HepG2 (cell line): Measurements from ENCODE around the gene SPRED2. TPM values are rescaled to one million over a fixed set of nuclear protein-coding genes. Genes with fewer than 3 reads are reported as not detected.

Experiments used
- EP300 ChIP-seq, 3 experiments: sonication (generic) in 1 of 3; formaldehyde crosslinking in 1 of 3; IDR thresholded peaks; 2 replicates each; pipeline versions ENCODE4 v1.5.1 to v1.6.1; 2011 to 2020; ENCODE audit warnings: low read depth in 2 of 3, low read length in 2 of 3, borderline replicate concordance in 1 of 3, improper control_type of control experiment in 1 of 3, mild to moderate bottlenecking in 1 of 3, missing genetic modification reagents in 1 of 3, moderate library complexity in 1 of 3
- ETV5 ChIP-seq: IDR thresholded peaks from 2 replicates; pipeline ENCODE4 v1.6.1; 2018; ENCODE audit warnings: missing biosample characterization, missing genetic modification reagents, inconsistent platforms, borderline replicate concordance
- MAFK ChIP-seq, 2 experiments: IDR thresholded peaks in 1 of 2; conservative IDR thresholded peaks in 1 of 2; 2 replicates each; pipeline ENCODE4 v1.6.1; 2011; ENCODE audit warnings: improper control_type of control experiment in 2 of 2, low read length in 2 of 2
- REL ChIP-seq: sonication (generic); formaldehyde crosslinking; conservative IDR thresholded peaks from 2 replicates; pipeline ENCODE4 v1.8.0; 2022; ENCODE audit warnings: mild to moderate bottlenecking, missing genetic modification reagents, moderate library complexity
- SOX5 ChIP-seq: IDR thresholded peaks from 2 replicates; pipeline ENCODE4 v1.6.1; 2016; ENCODE audit warnings: borderline replicate concordance
- TEAD2 ChIP-seq: sonication (generic); formaldehyde crosslinking; IDR thresholded peaks from 2 replicates; pipeline ENCODE4 v1.9.0; 2021; ENCODE audit warnings: missing genetic modification reagents
- ZBTB7B ChIP-seq: sonication (generic); formaldehyde crosslinking; IDR thresholded peaks from 2 replicates; pipeline ENCODE4 v1.4.0; 2020; ENCODE audit warnings: missing genetic modification reagents
- ZMAT3 ChIP-seq: sonication (generic); formaldehyde crosslinking; conservative IDR thresholded peaks from 2 replicates; pipeline ENCODE4 v1.7.0; 2021; ENCODE audit warnings: missing genetic modification reagents
- ZNF234 ChIP-seq: sonication (generic); formaldehyde crosslinking; conservative IDR thresholded peaks from 2 replicates; pipeline ENCODE4 v1.5.1; 2020; ENCODE audit warnings: mild to moderate bottlenecking, missing genetic modification reagents
- ZNF337 ChIP-seq: sonication (generic); formaldehyde crosslinking; IDR thresholded peaks from 2 replicates; pipeline ENCODE4 v1.5.1; 2020; ENCODE audit warnings: missing genetic modification reagents, low read depth, mild to moderate bottlenecking, borderline replicate concordance
- ZNF446 ChIP-seq: sonication (generic); formaldehyde crosslinking; IDR thresholded peaks from 2 replicates; pipeline ENCODE4 v1.5.0; 2020; ENCODE audit warnings: mild to moderate bottlenecking, missing genetic modification reagents
- ZNF891 ChIP-seq: sonication (generic); formaldehyde crosslinking; IDR thresholded peaks from 2 replicates; pipeline ENCODE4 v1.5.0; 2020; ENCODE audit warnings: mild to moderate bottlenecking, missing genetic modification reagents
- polyA plus RNA-seq, 8 experiments: library from polyadenylated mRNA; depleted of rRNA in 3 of 8; stranded (reverse) in 7 of 8; unstranded in 1 of 8; fragments of >200 nt; fragmentation: Illumina TruSeq in 4 of 8; extraction: Trizol in 4 of 8; gene quantifications; 2 replicates each; pipeline versions ENCODE4 v1.2.1 to v1.2.3, GENCODE V29; 2011 to 2016; ENCODE audit warnings: low read depth in 4 of 8, missing spikeins in 1 of 8, mixed read lengths in 1 of 8; ENCODE audit not compliant: insufficient read depth in 1 of 8
- total RNA-seq, 5 experiments: library from RNA; depleted of rRNA; stranded (reverse); fragments of >200 nt; fragmentation: Illumina TruSeq; extraction: Trizol; gene quantifications; 2 replicates each; pipeline ENCODE4 v1.2.3, GENCODE V29; 2016; ENCODE audit warnings: low read depth in 1 of 5
- TF ChIP-seq, protein P1 (sequence below): sonication (generic); formaldehyde crosslinking; IDR thresholded peaks from 2 replicates; pipeline ENCODE4 v1.4.0; 2020; ENCODE audit warnings: missing genetic modification reagents; ENCODE audit errors: not compliant biosample characterization
- TF ChIP-seq, protein P2 (sequence below): sonication (generic); formaldehyde crosslinking; conservative IDR thresholded peaks from 2 replicates; pipeline ENCODE4 v1.5.0; 2020; ENCODE audit warnings: missing genetic modification reagents
- TF ChIP-seq, protein P3 (sequence below): IDR thresholded peaks from 2 replicates; pipeline ENCODE4 v1.4.0; 2020; ENCODE audit warnings: mild to moderate bottlenecking, missing genetic modification reagents
- TF ChIP-seq, protein P4 (sequence below): sonication (generic); formaldehyde crosslinking; IDR thresholded peaks from 2 replicates; pipeline ENCODE4 v1.4.0; 2020; ENCODE audit warnings: missing genetic modification reagents

Gene SPRED2
- total and polyA plus RNA-seq, 2 of the 13 experiments (the other 11 are each of a cell fraction or from before 2014, with no cell fraction given): 13.0 to 37.0 TPM

DNA sequence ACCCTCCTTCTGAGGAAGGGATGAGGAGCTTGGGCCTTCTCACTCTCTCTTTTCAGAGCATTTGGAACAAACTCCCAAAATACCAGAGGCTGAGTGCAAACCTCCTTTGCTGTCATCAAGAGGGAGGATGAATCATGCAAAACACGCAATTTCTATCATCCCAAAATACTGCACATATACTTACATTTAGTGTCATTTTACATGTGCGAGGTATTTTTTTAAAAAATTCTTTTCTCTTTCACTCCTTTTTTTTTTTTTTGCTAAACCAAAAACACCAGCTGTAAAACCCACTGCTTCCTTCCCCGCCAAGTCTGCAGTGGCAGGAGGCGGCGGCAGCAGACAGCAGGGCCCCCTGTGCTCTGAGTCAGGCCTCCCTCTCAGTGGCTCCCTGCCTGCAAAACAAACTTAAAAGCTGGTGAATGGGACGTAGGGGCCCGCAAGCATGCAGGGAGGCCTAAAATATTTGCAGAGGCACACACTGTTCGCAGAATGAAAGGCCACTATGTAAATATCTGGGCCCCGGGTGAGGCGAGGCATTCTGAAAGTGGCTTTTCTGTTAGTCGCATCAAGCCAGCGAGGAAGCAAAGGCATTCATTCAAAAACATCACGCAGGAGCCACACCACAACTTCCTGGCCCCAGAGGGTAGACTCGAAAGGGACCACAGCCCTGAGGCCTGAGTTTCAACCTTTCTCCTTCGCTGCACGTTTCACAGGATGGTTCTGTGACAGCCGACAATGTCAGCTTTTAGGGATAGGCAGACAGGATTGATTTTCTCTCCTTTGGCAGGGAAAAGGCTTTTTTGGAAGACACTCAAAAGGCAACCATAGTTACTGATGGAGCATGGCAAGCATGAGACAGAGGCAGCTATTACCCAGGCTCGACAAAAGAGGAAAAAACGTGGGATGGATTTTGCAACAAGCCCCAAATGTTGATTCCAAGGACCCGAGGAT is 131.4 kb downstream of the SPRED2 start (continued):
- 0 out of 2 replicates have a peak, but pooled peaks have one; percentile 30 for TF ChIP-seq ZNF891 (CRISPR knock-in tag)
- no peak for TF ChIP-seq ZMAT3 (CRISPR knock-in tag)
- TF ChIP-seq, protein P1, sequence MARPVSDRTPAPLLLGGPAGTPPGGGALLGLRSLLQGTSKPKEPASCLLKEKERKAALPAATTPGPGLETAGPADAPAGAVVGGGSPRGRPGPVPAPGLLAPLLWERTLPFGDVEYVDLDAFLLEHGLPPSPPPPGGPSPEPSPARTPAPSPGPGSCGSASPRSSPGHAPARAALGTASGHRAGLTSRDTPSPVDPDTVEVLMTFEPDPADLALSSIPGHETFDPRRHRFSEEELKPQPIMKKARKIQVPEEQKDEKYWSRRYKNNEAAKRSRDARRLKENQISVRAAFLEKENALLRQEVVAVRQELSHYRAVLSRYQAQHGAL (CRISPR knock-in tag): no peak
- peak; percentile 58; the same call in 1 of the 2 replicates for TF ChIP-seq ZNF446
- TF ChIP-seq ETV5 (CRISPR knock-in tag): peak; percentile 75
- TF ChIP-seq ZBTB7B: peak; percentile 94
- no peak for TF ChIP-seq ZNF234
- TF ChIP-seq MAFK (conservative IDR thresholded peaks at IDR 0.05 in 1 of 2, IDR thresholded peaks at IDR 0.05 in 1 of 2; ENCODE audit: low read length in 2 of 2): no peak
- peak; percentile 50 to 93; a peak in 2 of 4 replicates for TF ChIP-seq EP300 (IDR thresholded peaks at IDR 0.05; ENCODE audit: low read depth in 2 of 2, low read length in 2 of 2)
- peak; percentile 77 for TF ChIP-seq EP300 (CRISPR knock-in tag; IDR thresholded peaks at IDR 0.05; ENCODE audit: borderline replicate concordance)
- TF ChIP-seq, protein P2, sequence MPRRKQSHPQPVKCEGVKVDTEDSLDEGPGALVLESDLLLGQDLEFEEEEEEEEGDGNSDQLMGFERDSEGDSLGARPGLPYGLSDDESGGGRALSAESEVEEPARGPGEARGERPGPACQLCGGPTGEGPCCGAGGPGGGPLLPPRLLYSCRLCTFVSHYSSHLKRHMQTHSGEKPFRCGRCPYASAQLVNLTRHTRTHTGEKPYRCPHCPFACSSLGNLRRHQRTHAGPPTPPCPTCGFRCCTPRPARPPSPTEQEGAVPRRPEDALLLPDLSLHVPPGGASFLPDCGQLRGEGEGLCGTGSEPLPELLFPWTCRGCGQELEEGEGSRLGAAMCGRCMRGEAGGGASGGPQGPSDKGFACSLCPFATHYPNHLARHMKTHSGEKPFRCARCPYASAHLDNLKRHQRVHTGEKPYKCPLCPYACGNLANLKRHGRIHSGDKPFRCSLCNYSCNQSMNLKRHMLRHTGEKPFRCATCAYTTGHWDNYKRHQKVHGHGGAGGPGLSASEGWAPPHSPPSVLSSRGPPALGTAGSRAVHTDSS (CRISPR knock-in tag): no peak
- TF ChIP-seq, protein P3, sequence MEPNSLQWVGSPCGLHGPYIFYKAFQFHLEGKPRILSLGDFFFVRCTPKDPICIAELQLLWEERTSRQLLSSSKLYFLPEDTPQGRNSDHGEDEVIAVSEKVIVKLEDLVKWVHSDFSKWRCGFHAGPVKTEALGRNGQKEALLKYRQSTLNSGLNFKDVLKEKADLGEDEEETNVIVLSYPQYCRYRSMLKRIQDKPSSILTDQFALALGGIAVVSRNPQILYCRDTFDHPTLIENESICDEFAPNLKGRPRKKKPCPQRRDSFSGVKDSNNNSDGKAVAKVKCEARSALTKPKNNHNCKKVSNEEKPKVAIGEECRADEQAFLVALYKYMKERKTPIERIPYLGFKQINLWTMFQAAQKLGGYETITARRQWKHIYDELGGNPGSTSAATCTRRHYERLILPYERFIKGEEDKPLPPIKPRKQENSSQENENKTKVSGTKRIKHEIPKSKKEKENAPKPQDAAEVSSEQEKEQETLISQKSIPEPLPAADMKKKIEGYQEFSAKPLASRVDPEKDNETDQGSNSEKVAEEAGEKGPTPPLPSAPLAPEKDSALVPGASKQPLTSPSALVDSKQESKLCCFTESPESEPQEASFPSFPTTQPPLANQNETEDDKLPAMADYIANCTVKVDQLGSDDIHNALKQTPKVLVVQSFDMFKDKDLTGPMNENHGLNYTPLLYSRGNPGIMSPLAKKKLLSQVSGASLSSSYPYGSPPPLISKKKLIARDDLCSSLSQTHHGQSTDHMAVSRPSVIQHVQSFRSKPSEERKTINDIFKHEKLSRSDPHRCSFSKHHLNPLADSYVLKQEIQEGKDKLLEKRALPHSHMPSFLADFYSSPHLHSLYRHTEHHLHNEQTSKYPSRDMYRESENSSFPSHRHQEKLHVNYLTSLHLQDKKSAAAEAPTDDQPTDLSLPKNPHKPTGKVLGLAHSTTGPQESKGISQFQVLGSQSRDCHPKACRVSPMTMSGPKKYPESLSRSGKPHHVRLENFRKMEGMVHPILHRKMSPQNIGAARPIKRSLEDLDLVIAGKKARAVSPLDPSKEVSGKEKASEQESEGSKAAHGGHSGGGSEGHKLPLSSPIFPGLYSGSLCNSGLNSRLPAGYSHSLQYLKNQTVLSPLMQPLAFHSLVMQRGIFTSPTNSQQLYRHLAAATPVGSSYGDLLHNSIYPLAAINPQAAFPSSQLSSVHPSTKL (CRISPR knock-in tag): peak; percentile 95
- TF ChIP-seq TEAD2 (CRISPR knock-in tag): no peak
- peak; percentile 85 for TF ChIP-seq SOX5 (CRISPR knock-in tag)
- no peak for TF ChIP-seq REL (CRISPR knock-in tag)
- no peak for TF ChIP-seq ZNF337 (CRISPR knock-in tag)
- TF ChIP-seq, protein P4, sequence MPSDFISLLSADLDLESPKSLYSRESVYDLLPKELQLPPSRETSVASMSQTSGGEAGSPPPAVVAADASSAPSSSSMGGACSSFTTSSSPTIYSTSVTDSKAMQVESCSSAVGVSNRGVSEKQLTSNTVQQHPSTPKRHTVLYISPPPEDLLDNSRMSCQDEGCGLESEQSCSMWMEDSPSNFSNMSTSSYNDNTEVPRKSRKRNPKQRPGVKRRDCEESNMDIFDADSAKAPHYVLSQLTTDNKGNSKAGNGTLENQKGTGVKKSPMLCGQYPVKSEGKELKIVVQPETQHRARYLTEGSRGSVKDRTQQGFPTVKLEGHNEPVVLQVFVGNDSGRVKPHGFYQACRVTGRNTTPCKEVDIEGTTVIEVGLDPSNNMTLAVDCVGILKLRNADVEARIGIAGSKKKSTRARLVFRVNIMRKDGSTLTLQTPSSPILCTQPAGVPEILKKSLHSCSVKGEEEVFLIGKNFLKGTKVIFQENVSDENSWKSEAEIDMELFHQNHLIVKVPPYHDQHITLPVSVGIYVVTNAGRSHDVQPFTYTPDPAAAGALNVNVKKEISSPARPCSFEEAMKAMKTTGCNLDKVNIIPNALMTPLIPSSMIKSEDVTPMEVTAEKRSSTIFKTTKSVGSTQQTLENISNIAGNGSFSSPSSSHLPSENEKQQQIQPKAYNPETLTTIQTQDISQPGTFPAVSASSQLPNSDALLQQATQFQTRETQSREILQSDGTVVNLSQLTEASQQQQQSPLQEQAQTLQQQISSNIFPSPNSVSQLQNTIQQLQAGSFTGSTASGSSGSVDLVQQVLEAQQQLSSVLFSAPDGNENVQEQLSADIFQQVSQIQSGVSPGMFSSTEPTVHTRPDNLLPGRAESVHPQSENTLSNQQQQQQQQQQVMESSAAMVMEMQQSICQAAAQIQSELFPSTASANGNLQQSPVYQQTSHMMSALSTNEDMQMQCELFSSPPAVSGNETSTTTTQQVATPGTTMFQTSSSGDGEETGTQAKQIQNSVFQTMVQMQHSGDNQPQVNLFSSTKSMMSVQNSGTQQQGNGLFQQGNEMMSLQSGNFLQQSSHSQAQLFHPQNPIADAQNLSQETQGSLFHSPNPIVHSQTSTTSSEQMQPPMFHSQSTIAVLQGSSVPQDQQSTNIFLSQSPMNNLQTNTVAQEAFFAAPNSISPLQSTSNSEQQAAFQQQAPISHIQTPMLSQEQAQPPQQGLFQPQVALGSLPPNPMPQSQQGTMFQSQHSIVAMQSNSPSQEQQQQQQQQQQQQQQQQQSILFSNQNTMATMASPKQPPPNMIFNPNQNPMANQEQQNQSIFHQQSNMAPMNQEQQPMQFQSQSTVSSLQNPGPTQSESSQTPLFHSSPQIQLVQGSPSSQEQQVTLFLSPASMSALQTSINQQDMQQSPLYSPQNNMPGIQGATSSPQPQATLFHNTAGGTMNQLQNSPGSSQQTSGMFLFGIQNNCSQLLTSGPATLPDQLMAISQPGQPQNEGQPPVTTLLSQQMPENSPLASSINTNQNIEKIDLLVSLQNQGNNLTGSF (CRISPR knock-in tag): peak; percentile 50; the same call in 1 of the 2 replicates
